HepG2 (cell line): Measurements from ENCODE around the gene CCDC97. TPM values are rescaled to one million over a fixed set of nuclear protein-coding genes. Genes with fewer than 3 reads are reported as not detected.

Experiments
- FOXC1 ChIP-seq: sonication (generic); formaldehyde crosslinking; IDR thresholded peaks from 2 replicates; pipeline ENCODE4 v1.8.0; 2022; ENCODE audit warnings: mild to moderate bottlenecking, missing genetic modification reagents, borderline replicate concordance
- HNF4G ChIP-seq, 2 experiments: sonication (generic) in 1 of 2; formaldehyde crosslinking in 1 of 2; IDR thresholded peaks; 2 replicates each; pipeline versions ENCODE4 v1.4.0 to v1.6.1; 2011 to 2020; ENCODE audit warnings: borderline replicate concordance in 2 of 2, low read depth in 2 of 2, mild to moderate bottlenecking in 2 of 2, low read length in 1 of 2, missing genetic modification reagents in 1 of 2, moderate library complexity in 1 of 2
- MED8 ChIP-seq: sonication (generic); formaldehyde crosslinking; IDR thresholded peaks from 2 replicates; pipeline ENCODE4 v1.8.1; 2023; ENCODE audit warnings: mild to moderate bottlenecking, missing genetic modification reagents; ENCODE audit not compliant: insufficient replicate concordance
- MLX ChIP-seq: IDR thresholded peaks from 2 replicates; pipeline ENCODE4 v1.6.1; 2016
- NR2F2 ChIP-seq: IDR thresholded peaks from 2 replicates; pipeline ENCODE4 v1.6.1; 2012; ENCODE audit warnings: low read depth, inconsistent platforms, borderline replicate concordance
- NR3C1 ChIP-seq: sonication (generic); formaldehyde crosslinking; IDR thresholded peaks from 2 replicates; pipeline ENCODE4 v1.4.0; 2020; ENCODE audit warnings: missing genetic modification reagents
- RFXANK ChIP-seq: IDR thresholded peaks from 2 replicates; pipeline ENCODE4 v1.6.1; 2016
- RXRA ChIP-seq: sonication (generic); formaldehyde crosslinking; IDR thresholded peaks from 2 replicates; pipeline ENCODE4 v1.5.1; 2020; ENCODE audit warnings: missing genetic modification reagents
- SIX1 ChIP-seq: sonication (generic); formaldehyde crosslinking; IDR thresholded peaks from 2 replicates; pipeline ENCODE4 v1.4.0; 2020; ENCODE audit warnings: missing genetic modification reagents, borderline replicate concordance
- SYNCRIP ChIP-seq: fragments of 200-400 bp; formaldehyde crosslinking; IDR thresholded peaks from 2 replicates; pipeline ENCODE4 v1.6.1; 2018; ENCODE audit warnings: mild to moderate bottlenecking, low read depth, low read length; ENCODE audit not compliant: insufficient read depth
- ZNF484 ChIP-seq: sonication (generic); formaldehyde crosslinking; IDR thresholded peaks from 2 replicates; pipeline ENCODE4 v1.5.1; 2020; ENCODE audit warnings: mild to moderate bottlenecking, low read depth, missing genetic modification reagents, borderline replicate concordance
- ZNF775 ChIP-seq: sonication (generic); formaldehyde crosslinking; IDR thresholded peaks from 2 replicates; pipeline ENCODE4 v1.4.0; 2020; ENCODE audit warnings: missing genetic modification reagents, mild to moderate bottlenecking, moderate library complexity, borderline replicate concordance
- ZSCAN22 ChIP-seq: sonication (generic); formaldehyde crosslinking; IDR thresholded peaks from 2 replicates; pipeline ENCODE4 v1.4.0; 2020; ENCODE audit warnings: mild to moderate bottlenecking, missing genetic modification reagents
- ZXDC ChIP-seq: sonication (generic); formaldehyde crosslinking; IDR thresholded peaks from 2 replicates; pipeline ENCODE4 v1.5.0; 2020; ENCODE audit warnings: mild to moderate bottlenecking, missing genetic modification reagents
- polyA plus RNA-seq, 8 experiments: library from polyadenylated mRNA; depleted of rRNA in 3 of 8; stranded (reverse) in 7 of 8; unstranded in 1 of 8; fragments of >200 nt; fragmentation: Illumina TruSeq in 4 of 8; extraction: Trizol in 4 of 8; gene quantifications; 2 replicates each; pipeline versions ENCODE4 v1.2.1 to v1.2.3, GENCODE V29; 2011 to 2016; ENCODE audit warnings: low read depth in 4 of 8, missing spikeins in 1 of 8, mixed read lengths in 1 of 8; ENCODE audit not compliant: insufficient read depth in 1 of 8
- total RNA-seq, 5 experiments: library from RNA; depleted of rRNA; stranded (reverse); fragments of >200 nt; fragmentation: Illumina TruSeq; extraction: Trizol; gene quantifications; 2 replicates each; pipeline ENCODE4 v1.2.3, GENCODE V29; 2016; ENCODE audit warnings: low read depth in 1 of 5
- TF ChIP-seq, protein P1 (sequence below): sonication (generic); formaldehyde crosslinking; IDR thresholded peaks from 2 replicates; pipeline ENCODE4 v1.8.0; 2022; ENCODE audit warnings: mild to moderate bottlenecking, missing genetic modification reagents, moderate library complexity
- TF ChIP-seq, protein P2 (sequence below): sonication (generic); formaldehyde crosslinking; IDR thresholded peaks from 2 replicates; pipeline ENCODE4 v1.5.0; 2020; ENCODE audit warnings: mild to moderate bottlenecking, low read depth, missing genetic modification reagents, borderline replicate concordance
- TF ChIP-seq, protein P3 (sequence below), 2 experiments: sonication (generic) in 1 of 2; formaldehyde crosslinking in 1 of 2; IDR thresholded peaks; 2 replicates each; pipeline versions ENCODE4 v1.6.1 to v1.9.0; 2014 to 2022; ENCODE audit warnings: antibody characterized with exemption in 1 of 2, borderline replicate concordance in 1 of 2, inconsistent platforms in 1 of 2, low read depth in 1 of 2, missing genetic modification reagents in 1 of 2

CCDC97 gene
- total and polyA plus RNA-seq, 2 of the 13 experiments (the other 11 are each of a cell fraction or from before 2014, with no cell fraction given): 6.2 to 7.3 TPM

GRCh38 chr19:41363753-41364523 is 54.0 kb downstream of the CCDC97 start, which contains the start of gene B9D2 (continued):
- no peak for TF ChIP-seq ZXDC (CRISPR knock-in tag)
- TF ChIP-seq NR2F2: no peak
- TF ChIP-seq, protein P1, sequence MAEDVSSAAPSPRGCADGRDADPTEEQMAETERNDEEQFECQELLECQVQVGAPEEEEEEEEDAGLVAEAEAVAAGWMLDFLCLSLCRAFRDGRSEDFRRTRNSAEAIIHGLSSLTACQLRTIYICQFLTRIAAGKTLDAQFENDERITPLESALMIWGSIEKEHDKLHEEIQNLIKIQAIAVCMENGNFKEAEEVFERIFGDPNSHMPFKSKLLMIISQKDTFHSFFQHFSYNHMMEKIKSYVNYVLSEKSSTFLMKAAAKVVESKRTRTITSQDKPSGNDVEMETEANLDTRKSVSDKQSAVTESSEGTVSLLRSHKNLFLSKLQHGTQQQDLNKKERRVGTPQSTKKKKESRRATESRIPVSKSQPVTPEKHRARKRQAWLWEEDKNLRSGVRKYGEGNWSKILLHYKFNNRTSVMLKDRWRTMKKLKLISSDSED (CRISPR knock-in tag): no peak
- TF ChIP-seq ZSCAN22 (CRISPR knock-in tag): no peak
- no peak for TF ChIP-seq ZNF775
- TF ChIP-seq HNF4G (IDR thresholded peaks at IDR 0.05; ENCODE audit: borderline replicate concordance, low read depth, low read length): no peak
- no peak; the same call in 1 of the 2 replicates for TF ChIP-seq HNF4G (CRISPR knock-in tag; IDR thresholded peaks at IDR 0.05; ENCODE audit: borderline replicate concordance, low read depth)
- no peak for TF ChIP-seq RFXANK (CRISPR knock-in tag)
- TF ChIP-seq SIX1: no peak
- no peak; the same call in 1 of the 2 replicates for TF ChIP-seq MLX
- TF ChIP-seq SYNCRIP: no peak
- TF ChIP-seq MED8: no peak
- TF ChIP-seq, protein P2, sequence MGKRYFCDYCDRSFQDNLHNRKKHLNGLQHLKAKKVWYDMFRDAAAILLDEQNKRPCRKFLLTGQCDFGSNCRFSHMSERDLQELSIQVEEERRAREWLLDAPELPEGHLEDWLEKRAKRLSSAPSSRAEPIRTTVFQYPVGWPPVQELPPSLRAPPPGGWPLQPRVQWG: no peak
- no peak; the same call in 1 of the 2 replicates for TF ChIP-seq RXRA (CRISPR knock-in tag)
- no peak for TF ChIP-seq ZNF484 (CRISPR knock-in tag)
- no peak for TF ChIP-seq NR3C1
- TF ChIP-seq, protein P3, sequence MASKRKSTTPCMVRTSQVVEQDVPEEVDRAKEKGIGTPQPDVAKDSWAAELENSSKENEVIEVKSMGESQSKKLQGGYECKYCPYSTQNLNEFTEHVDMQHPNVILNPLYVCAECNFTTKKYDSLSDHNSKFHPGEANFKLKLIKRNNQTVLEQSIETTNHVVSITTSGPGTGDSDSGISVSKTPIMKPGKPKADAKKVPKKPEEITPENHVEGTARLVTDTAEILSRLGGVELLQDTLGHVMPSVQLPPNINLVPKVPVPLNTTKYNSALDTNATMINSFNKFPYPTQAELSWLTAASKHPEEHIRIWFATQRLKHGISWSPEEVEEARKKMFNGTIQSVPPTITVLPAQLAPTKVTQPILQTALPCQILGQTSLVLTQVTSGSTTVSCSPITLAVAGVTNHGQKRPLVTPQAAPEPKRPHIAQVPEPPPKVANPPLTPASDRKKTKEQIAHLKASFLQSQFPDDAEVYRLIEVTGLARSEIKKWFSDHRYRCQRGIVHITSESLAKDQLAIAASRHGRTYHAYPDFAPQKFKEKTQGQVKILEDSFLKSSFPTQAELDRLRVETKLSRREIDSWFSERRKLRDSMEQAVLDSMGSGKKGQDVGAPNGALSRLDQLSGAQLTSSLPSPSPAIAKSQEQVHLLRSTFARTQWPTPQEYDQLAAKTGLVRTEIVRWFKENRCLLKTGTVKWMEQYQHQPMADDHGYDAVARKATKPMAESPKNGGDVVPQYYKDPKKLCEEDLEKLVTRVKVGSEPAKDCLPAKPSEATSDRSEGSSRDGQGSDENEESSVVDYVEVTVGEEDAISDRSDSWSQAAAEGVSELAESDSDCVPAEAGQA (IDR thresholded peaks at IDR 0.05; ENCODE audit: low read depth): peak; percentile 100
- TF ChIP-seq, protein P3 (CRISPR knock-in tag; IDR thresholded peaks at IDR 0.05; ENCODE audit: borderline replicate concordance): no peak
- peak; percentile 68; the same call in 1 of the 2 replicates for TF ChIP-seq FOXC1 (CRISPR knock-in tag)
